CD4-positive, alpha-beta T cell treated with Interferon alpha-2 for 1 hour (primary cell): ENCODE results near the gene FAM120AOS.

Experiments
- DNase-seq, 2 donors: peaks; one replicate each; pipeline ENCODE4 v3.0.0-alpha.2; 2020 to 2022

Gene FAM120AOS

GRCh38 chr9:93436655-93437407 is 16.6 kb downstream of the FAM120AOS start:
- DNase-seq = no peak

- DNase-seq = no peak
Measured at GRCh38 chr9:93436218-93436617, 17.2 kb downstream of the FAM120AOS start.

- DNase-seq = no peak
Measured at GRCh38 chr9:93435386-93435785, 18.0 kb downstream of the FAM120AOS start.

- no peak for DNase-seq
Measured at GRCh38 chr9:93434056-93434455, 19.3 kb downstream of the FAM120AOS start.

DNA sequence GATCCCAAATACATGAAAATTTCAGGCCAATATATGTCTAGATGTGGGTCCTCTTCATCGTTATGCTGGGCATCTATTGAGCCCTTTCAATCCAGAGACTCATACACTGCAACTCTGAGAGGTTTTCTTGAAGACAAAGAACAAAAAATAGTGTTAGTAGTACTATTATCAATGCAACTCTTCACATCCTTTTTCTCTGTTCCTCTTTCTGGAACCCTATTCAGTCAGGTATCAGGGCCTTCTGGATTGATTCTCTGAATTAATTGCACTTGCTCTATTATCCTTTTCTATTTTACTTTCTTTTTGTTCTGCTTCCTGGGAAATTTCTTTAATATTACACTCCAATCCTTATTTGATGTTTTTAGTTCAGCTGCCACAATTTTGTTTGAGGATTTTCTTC is 20.4 kb downstream of the FAM120AOS start:
- DNase-seq = no peak

DNA sequence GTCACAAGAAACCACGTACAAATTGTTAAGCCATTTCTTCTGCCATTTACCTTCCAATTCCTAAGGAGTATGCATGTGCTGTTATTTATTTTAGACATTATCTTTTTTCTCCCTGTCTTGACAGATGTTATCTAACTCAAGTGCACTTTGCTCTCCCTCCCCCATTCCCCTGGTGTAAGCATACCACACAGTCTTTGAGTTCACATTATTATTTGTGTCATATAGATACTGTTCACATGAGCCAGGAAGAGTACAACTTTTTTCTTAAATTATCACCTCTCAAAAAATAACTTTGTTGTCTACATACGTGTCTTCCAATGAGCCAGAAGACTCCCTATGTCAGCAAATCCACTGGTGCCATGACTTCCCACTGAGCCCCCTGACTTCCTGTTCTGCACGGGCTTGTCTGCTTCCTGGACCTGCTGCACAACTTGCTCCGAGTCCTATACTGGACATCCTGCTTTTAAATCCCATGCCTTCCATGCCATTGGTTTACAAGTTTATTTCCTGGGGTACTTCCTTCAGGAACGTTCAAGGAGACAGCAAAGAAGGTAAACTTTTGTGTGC is 21.8 kb downstream of the FAM120AOS start:
- DNase-seq = no peak

GRCh38 chr9:93427655-93428379 is 25.6 kb downstream of the FAM120AOS start:
- DNase-seq = no peak

- DNase-seq = no peak
Measured at GRCh38 chr9:93422977-93423616, 30.3 kb downstream of the FAM120AOS start.

GRCh38 chr9:93419023-93419422 is 34.4 kb downstream of the FAM120AOS start:
- no peak for DNase-seq

DNA sequence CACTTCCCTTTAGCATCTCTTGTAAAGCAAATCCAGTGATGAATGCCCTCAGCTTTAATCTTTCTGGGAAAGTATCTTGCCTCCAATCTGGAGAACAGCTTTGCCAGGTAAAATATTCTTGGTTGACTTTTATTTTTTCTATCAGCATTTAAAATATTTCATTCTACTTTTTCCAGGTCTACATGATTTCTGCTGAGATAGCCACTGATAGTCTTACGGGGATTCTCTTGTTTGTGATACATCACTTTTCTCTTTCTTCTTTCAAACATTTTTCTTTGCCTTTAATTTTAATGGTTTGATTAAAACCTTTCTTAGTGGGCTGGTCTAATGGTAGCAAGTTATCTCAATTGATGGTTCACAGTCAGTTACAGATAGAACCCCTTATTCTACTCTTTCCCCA is 35.8 kb downstream of the FAM120AOS start:
- no peak for DNase-seq

DNA sequence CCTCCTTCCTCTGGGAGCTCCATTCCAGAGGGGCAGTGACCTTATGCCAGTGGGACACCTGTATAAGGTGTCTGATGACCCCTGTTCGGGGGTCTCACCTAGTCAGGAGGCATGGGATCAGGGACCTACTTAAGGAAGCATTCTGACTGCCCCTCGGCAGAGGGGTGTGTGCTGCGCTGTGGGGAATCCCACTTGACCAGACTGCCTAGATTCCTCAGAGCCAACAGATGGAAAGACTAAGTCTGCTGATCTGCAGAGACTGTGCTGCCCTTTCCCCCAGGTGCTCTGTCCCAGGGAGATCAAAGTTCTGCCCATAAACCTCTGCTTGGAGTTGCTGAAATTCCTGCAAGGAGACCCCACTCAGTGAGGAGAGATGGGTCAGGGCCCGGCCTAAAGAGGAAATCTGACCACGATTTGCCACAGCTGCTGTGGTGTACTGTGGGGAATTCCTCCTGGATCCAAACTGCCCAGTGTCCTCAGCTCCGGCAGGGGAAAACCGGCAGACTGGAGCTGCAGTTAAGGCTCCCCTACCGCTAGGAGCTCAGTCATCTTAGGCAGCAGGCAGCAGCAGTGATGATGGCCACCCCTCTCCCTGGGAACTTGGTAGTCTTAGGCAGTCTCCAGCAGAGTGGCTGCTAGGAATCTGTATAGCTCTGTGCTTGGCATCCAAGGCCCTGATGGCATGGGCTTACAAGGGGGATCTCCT is 36.7 kb downstream of the FAM120AOS start:
- no peak for DNase-seq

DNA sequence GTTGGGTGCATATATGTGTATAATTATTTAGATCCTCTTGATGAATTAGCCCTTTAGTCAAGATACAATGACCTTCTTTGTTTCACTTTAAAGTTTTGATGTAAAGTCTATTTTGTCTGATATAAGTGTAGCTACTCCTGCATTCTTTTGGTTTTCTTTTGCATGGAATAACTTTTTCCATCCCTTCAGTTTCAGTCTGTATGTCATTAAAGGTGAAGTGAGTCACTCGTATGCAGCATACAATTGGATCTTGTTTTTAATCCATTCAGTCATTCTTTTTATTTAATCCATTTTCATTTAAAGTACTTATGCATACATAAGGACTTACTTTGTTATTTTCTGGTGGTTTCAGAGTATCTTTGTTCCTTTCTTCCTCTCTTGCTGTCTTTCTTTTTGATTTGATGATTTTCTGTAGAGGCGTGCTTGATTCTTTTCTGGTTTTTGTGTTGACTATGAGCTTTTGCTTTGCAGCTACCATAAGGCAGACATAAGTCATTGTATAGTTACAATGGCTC is 38.1 kb downstream of the FAM120AOS start:
- no peak for DNase-seq

- DNase-seq = no peak
Measured at GRCh38 chr9:93413530-93413929, 39.9 kb downstream of the FAM120AOS start.

- DNase-seq = no peak
Measured at GRCh38 chr9:93406371-93406770, 47.0 kb downstream of the FAM120AOS start.

DNA sequence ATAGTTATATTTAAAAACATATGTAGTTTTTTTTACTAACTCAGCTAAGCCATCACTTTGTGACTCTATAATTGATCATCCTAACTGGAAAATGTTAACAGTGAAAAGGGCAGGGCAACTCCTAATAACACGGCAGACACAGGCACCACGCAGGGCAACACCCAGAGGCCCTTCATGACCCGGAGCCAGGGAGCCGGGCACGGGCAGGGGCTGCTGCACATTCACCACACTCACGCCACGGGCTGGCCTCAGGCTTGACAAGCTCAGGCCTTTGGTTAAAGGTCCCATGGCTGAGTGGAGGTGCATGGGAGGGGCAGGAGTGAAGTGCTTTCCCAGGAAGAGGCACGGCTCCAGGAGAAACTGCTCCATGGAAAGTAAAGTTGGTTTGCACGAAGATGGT is 54.9 kb downstream of the FAM120AOS start:
- DNase-seq = no peak

DNA sequence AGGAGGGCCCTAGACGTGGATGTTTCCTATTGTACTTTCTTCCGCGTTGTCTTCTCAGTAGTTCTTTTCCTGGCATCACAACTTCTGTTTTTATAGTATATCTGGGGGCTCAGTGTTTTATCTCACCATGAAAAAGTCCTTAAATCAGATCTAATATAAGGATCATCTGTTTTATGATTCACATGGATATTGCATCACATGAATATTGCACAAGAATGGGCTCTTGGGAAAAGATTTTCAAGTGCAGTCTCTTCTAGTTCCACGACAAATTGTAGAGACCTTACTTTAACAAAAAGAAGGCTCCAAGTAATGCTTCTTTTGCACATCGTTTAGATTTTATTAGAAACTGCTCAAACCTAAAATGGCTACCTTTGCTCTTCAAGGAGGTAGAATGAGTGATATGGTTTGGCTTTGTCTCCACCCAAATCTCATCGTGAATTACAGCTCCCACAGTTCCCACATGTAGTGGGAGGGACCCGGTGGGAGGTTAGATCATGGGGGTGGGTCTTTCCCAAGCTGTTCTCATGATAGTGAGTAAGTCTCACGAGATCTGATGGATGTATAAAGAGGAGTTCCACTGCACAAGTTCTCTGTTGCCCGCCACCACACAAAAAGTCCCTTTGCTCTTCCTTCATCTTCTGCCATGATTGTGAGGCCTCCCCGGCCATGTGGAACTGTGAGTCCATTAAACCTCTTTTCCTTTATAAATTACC is 55.6 kb downstream of the FAM120AOS start:
- no peak for DNase-seq
